Kidney epithelial cell (primary cell): Measurements from ENCODE around the gene ABHD17A. TPM values are rescaled to one million over a fixed set of nuclear protein-coding genes. Genes with fewer than 3 reads are reported as not detected.

Experiments
- DNase-seq: peaks from one replicate; pipeline ENCODE4 v3.0.0-alpha.2; 2010; ENCODE audit warnings: low read depth
- H3K27me3 ChIP-seq: 2 replicates; pipeline ENCODE4 v1.6.0; 2011; ENCODE audit warnings: low read length; ENCODE audit not compliant: control insufficient read depth, insufficient read depth
- H3K36me3 ChIP-seq: 2 replicates; pipeline ENCODE4 v1.5.1; 2011; ENCODE audit warnings: low read length; ENCODE audit not compliant: control insufficient read depth, insufficient read depth
- H3K4me3 ChIP-seq: 2 replicates; pipeline ENCODE4 v1.5.1; 2011; ENCODE audit warnings: low read depth, mild to moderate bottlenecking, control low read depth, low read length
- CTCF ChIP-seq: IDR thresholded peaks from 2 replicates; pipeline ENCODE4 v1.5.1; 2011; ENCODE audit warnings: mild to moderate bottlenecking, moderate library complexity, low read length, control low read depth, inconsistent platforms; ENCODE audit not compliant: insufficient read depth, poor library complexity, severe bottlenecking
- total RNA-seq: library from RNA; depleted of rRNA; stranded (reverse); fragments of >200 nt; gene quantifications from 2 replicates; pipeline ENCODE4 v1.2.3, GENCODE V29; 2015

The ABHD17A gene
- total RNA-seq, 1 donor from 2014 or later, result 54.1 TPM

DNA sequence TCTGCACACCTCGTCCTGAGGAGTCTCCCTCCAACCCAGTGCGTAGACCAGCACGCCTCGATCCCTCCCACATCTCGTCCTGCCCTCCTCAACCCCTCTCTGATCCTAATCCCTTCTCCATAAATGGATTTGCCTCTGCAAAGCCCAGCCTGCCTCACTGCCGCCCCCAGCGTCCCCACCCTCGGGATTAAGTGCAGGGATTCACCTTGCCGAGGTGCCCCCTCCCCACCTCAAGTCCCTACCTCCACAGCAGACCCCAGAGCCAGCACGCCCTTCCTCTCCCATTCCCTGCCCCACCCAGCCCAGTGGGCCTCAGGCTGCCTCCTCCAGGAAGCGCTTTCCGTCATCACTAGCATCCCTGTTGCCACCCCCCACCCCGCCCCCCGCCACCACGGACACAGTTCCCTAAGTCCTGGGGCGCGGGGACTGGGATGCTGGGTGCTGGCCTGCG is 25.9 kb downstream of the ABHD17A start:
- TF ChIP-seq CTCF, result no peak
- DNase-seq, result no peak
- Histone ChIP-seq H3K4me3 (no peak overlapping the region), H3K27me3 (no peaks in the 10 kb centered on the region), H3K36me3 (no peaks in the 10 kb centered on the region)

DNA sequence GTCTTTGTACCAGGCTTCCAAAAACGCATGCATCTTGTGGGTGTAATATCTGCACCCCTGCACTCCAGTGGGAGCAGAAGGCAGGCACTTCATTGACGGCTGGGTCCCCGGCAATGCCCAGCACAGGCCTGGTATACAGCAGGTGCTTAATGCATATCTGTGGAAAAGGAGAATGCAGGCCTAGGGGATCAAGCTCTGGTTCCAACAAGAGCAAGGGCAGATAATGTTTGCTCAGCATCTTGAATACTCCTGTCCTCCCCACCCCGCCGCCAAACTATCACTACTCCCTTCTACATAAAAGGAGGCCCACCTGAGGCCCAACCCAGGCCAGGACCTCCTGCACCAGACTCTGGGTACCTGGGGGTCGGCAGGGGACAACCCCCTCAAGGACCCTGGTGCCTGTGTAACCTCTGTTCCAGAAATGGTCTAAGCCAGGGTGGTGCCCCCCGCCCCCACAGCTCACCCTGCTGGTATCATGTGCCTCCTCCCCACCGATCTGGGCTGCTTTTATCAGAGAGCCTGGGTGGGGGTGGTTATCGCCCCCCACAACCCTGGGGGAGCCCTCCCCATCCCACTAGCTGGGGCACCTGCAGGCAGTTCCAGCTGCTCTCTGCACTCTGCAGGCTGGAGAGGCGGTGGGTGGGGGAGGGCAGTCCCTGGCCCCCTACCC is 26.7 kb downstream of the ABHD17A start:
- no peak for TF ChIP-seq CTCF
- H3K4me3 ChIP-seq, result no peak overlapping the region
- H3K36me3 ChIP-seq, result no peaks in the 10 kb centered on the region
- DNase-seq, result no peak
- H3K27me3 ChIP-seq, result no peaks in the 10 kb centered on the region

GRCh38 chr19:1857648-1858326 is 27.5 kb downstream of the ABHD17A start:
- Histone ChIP-seq H3K4me3 (peak overlapping the region; percentile 39), H3K27me3 (no peaks in the 10 kb centered on the region), H3K36me3 (no peaks in the 10 kb centered on the region)
- no peak for DNase-seq
- TF ChIP-seq CTCF, result no peak

DNA sequence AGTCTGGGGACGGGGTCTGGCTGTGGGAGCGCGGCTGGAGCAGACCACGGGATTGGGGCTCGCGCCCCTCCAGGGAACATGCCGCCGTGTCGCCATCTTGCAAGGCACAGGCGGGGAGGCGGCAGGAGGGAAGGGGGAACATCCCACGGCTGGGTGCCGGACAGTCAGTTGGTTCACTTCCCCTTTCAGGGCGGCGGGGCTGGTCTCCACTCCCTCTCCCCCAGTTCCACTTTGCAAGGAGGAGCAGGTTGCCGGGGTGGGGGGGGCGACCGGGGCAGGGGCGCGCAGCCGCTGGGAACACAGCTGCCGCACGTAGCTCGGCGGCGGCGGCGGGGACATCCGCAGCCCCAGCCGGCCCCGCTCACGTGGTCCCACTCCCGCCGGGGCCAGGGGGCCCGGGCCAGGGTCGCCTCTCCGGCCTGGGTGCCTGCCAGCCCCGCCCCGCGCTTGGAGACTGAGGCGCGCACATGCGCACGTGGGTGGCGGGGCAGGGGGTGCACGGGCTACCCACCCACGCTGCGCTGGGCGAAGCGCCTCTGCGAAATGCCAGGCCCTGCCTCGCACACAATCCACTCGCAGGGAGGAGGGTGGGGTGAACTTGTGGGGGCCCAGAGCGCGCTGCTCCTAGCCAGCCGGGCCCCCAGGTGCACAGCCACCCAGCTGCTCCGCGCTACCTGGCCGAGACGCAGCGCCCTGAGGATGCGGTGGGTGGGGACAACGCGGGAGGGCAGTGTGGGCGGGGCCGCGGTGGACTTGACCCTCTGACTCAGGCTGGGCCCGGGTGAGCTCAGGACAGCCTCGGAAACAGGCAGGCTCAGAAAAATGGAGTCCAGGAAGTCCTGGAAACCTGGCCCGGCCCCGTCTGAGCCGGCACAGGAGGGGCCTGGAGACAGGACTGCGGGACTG is 28.3 kb downstream of the ABHD17A start:
- Histone ChIP-seq H3K36me3 (no peaks in the 10 kb centered on the region), H3K27me3 (no peaks in the 10 kb centered on the region), H3K4me3 (peak overlapping the region; percentile 39)
- DNase-seq, result no peak
- no peak for TF ChIP-seq CTCF

- DNase-seq, result no peak
- peak overlapping the region; percentile 23 for H3K4me3 ChIP-seq
- no peak for TF ChIP-seq CTCF
- no peaks in the 10 kb centered on the region for H3K27me3 ChIP-seq
- no peaks in the 10 kb centered on the region for H3K36me3 ChIP-seq
These were observed 29.0 kb downstream of the ABHD17A start for GRCh38 chr19:1856345-1856697.
